HG02973 (cell line): ENCODE measurements around the gene AP1S1.
"Not testable (repeated sequence)": the region's sequence is repeated elsewhere in the genome, so short reads cannot be mapped to it uniquely, and the experiment has no call there.

Experiments used
- ATAC-seq: cut with Tn5 transposase; IDR thresholded peaks from one replicate; pipeline ENCODE4 v1.9.1; 2021; ENCODE audit warnings: moderate library complexity; ENCODE audit not compliant: unreplicated experiment

AP1S1 gene

DNA sequence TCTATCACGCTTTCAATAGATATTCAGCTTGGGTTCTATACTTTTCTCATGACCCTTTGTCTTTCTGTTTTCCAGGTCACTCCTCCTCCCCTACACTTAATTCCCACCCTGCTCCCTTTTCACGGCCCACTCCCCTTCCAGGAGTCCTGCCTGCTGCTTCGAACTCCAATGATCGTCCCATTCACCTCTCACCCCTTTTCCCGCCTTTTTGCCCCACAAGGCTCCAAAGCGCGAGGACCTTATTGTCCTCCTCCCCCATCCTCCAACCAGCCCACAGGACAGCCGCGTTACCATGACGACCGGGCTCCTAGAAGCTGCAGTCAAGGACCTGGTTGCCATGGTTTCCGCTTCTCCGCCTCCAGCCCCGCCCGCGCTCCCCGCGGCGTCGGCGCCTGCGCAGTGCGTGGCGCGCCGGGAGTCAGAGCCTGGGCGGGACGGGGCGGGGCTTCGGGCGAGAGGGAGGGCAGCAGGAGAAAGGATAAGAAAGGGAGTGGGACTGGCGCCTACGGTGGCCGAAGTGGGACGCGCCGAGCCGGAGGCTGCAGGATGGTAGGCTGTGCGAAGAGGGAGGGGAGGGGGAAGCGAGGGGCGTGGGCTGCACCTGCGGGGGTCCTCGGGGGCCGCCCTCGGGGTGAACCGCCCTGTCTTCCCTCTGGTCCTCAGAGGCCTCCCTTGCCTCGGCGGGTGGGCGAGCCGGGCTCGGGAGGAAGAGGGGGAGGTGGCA, at the start of gene AP1S1:
TSS of gene AP1S1 (plus strand) at position 508 of the 724 bp plus-strand sequence. CDS start at position 547, 39 bp downstream.
- ATAC-seq = peak; percentile 63

- ATAC-seq = no peak
Measured at GRCh38 chr7:101104799-101105198, 49.5 kb upstream of the AP1S1 start.

GRCh38 chr7:101105248-101105647, 49.0 kb upstream of the AP1S1 start:
- ATAC-seq = not testable (repeated sequence)

- no peak for ATAC-seq
Measured at GRCh38 chr7:101106386-101106785, 47.9 kb upstream of the AP1S1 start.

GRCh38 chr7:101108330-101108857, 45.9 kb upstream of the AP1S1 start:
- ATAC-seq = no peak

DNA sequence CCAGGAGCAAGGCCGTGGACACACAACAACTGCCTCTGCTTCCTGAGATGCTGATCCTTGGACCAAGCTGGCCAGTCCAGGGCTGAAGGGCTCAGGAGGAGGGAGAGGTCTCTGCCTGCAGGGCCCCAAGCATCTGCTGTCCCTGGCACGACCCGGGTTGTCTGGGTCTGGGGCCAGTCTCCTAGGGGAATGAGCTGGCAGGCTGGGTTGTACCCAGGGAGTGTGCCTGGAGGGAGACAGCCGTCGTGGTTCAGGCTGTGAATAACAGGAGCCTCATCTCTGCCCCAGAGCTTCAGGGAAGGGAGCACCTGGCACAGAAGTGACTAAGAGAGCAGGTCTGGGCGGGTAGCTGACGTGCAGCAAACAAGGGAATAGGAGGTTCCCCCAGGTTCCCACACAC, 45.3 kb upstream of the AP1S1 start:
- no peak for ATAC-seq

DNA sequence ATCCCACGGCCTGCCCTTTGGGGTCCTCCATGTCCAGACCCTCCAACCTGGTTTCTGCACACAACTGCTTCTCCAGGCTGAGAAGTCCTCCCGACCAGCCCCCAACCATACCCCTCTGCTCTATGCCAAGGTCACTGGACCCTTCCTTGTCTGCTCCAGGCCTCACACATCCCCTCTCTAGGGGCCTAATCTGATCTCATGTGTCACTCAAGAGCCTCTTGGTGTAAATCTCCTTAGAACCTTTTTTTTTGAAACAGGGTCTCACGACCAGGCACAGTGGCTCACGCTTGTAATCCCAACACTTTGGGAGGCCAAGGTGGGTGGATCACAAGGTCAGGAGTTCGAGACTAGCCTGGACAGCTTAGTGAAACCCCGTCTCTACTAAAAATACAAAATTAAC, 44.9 kb upstream of the AP1S1 start:
- ATAC-seq = no peak

GRCh38 chr7:101111261-101111660, 43.0 kb upstream of the AP1S1 start:
- ATAC-seq = no peak

DNA sequence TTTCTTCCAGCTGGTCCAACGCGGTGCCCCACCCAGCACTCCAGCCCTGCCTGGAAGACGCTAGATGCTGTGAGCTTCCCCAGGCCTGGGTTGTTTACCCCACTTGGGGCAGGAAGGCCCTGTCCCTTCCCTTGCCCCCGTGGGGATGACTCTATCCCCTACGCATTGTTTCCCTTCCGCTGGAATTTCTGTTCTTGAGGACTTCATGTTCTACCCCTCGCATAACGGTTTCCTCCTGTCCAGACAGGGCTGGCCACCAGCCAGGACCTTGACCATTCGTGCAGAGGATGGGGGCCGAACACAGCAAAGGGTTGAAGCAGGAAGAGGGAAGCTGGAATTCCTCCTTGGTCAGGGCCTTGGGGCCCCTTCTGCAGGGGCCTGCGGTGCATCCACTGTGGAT, 42.0 kb upstream of the AP1S1 start:
- no peak for ATAC-seq

GRCh38 chr7:101113140-101113539, 41.1 kb upstream of the AP1S1 start:
- not testable (repeated sequence) for ATAC-seq

DNA sequence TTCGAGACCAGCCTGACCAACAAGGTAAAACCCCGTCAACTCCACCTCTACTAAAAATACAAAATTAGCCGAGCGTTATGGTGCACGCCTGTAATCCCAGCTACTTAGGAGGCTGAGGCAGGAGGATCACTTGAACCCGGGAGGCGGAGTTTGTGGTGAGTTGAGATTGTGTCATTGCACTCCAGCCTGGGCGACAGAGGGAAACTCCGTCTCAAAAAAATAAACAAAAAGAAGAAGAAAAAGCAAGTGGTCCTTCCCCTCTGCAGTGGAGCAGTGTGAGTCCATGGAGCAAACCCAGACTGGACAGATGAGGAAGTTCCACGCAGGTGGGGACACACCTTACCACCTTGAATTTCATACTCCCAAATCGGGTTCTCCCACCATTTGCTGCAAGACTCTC, 40.4 kb upstream of the AP1S1 start:
- ATAC-seq = no peak

DNA sequence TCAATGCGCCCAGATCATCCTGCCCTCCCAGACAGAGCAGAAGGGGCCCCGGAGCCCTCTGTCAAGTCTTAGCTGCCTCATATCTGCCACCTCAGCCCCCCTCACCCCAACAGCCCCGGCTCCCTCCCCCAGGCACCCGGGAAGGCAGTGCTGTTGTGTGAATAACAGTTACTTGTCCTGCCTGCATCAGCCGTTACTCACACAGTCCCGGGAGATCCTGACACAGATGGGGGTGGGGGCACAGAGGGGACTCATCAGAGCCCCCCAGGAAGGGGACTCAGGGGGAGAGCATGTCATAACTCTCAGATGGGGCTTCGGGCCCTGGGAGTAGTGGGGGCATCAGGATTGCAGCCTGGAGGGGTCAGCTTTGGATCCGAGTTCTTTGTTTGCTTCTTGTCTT, 39.8 kb upstream of the AP1S1 start:
- no peak for ATAC-seq

DNA sequence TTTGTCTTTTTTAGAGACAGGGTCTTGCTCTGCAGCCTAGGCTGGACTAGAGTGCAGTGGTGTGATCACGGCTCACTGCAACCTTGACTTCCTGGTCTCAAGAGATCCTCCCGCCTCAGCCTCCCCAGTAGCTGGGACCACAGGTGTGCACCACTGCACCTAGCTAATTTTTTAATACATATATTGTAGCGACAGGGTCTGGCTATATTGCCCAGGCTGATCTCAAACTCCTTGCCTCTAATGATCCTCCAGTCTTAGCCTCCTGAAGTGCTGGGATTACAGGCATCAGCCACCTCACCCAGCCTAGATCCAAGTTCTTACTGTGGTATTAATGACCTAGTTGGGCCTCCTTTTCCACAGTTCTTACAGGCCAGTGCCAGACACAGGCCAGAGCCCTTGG, 39.1 kb upstream of the AP1S1 start:
- no peak for ATAC-seq

- ATAC-seq = no peak
Measured at GRCh38 chr7:101116898-101117297, 37.4 kb upstream of the AP1S1 start.

DNA sequence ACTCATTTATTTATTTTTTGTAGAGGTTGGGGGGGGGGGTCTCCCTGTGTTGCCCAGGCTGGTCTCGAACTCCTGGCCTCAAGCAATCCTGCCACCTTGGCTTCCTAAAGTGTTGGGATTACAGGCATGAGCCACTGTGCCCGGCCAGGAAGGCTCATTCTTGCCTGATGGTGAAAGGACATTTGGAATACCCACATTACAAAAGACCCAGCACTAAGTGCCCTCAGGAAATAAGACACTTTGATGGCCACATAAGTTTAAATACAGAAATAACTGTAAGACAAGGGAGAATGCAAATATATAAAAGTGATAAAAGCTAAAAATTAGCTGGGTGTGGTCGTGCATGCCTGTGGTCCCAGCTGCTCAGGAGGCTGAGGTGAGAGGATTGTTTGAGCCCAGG, 35.4 kb upstream of the AP1S1 start:
- ATAC-seq = no peak

- no peak for ATAC-seq
Measured at GRCh38 chr7:101119876-101120275, 34.4 kb upstream of the AP1S1 start.

DNA sequence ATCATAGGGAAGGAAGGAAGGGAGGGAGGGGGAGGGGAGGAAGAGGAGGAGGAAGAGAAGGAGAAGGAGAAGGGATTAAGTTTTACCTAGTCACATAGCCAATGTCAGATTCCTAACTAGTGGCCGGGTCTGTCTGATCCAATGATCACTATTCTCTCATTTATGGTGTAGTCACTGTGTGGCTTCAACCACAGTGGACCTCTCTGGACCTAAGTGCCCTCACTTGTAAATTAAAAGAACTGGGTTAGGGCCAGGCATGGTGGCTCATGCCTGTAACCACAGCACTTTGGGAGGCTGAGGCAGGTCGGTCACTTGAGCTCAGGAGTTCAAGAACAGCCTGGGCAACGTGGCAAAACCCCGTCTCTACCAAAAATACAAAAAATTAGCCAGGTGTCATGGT, 34.0 kb upstream of the AP1S1 start:
- ATAC-seq = no peak

GRCh38 chr7:101121631-101121990, 32.7 kb upstream of the AP1S1 start:
- not testable (repeated sequence) for ATAC-seq

DNA sequence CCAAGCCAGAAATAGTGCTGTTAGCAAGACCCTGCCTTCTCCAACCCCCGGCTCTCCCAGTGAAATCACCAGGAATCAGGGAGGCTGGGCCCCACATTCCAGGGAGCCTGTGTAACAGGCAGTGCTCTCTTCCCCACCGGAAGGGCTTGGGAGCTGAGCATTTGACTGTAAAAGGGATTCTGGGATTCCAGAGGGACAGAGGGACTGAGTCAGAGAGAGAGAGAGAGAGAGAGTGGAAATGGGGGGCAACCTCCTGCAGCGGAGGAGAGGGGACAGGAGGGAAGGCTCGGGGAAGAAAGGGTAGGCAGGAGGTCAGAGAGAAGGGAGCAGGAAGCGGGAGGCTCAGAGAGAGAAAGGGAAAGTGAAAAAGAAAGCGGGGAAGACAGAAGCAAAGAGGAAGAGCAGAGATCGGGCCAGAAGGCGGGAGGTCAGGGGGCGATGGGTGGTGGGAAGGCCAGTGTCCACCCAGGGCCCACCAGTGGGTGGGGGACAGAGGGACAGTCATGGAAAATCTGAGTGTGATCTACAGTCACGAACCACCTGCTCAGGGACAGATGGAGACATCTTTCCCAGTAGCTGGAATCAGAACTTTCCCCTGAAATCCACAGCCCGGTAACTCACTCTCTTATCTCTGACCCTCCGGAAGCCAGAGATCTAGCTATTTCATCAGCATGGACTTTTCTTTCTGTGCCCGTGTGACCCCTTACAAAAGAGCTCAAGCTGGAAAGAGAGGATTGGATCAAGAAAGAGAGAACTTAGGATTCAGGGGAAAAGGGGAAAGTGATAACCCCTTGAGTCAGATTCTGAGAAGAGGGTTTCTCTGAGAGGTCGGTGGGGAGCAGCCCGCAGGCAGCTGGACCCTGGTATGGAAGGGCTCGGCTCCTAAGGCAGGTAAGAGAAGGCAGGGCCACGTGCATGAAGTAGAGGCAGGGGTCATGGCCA, 32.0 kb upstream of the AP1S1 start:
- no peak for ATAC-seq

DNA sequence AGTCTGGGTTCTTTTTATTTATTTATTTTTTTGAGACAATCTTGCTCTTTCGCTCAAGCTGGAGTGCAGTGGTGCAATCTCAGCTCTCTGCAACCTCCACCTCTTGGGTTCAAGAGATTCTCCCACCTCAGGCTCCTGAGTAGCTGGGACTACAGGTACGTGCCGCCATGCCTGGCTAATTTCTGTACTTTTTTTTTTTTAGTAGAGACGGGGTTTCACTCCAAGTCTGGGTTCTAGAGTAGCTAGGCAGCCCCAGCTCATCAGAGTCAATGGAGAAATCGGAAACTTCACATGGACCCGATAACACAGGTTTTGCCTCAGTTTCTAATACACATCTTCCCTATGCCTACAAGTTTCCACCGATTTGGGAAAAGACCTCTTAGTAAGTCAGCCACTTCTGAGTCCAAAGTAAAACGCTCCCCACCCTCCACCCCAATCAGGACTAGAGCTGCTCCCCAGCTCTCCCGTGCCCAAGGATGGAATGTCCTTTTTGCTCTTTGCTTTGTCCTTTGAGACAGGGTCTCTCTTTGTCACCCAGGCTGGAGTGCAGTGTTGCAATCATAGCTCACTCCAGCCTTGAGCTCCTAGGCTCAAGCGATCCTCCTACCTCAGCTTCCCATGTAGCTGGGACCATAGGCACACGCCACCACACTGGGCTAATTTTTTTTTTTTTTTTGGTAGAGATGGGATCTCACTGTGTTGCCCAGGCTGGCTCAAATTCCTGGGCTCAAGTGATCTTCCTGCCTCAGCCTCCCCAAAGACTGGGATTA, 31.2 kb upstream of the AP1S1 start:
- ATAC-seq = no peak

GRCh38 chr7:101123703-101124068, 30.6 kb upstream of the AP1S1 start:
- ATAC-seq = no peak
